ENCODE measurements around the gene EIF4EBP3. TPM values are rescaled to one million over a fixed set of nuclear protein-coding genes. Genes with fewer than 3 reads are reported as not detected.

Gene EIF4EBP3
- total RNA-seq, 1 donor from 2014 or later: 13.2 TPM

GRCh38 chr5:140545606-140546005 lies 1.9 kb upstream of the EIF4EBP3 start:
- no peaks in the 10 kb centered on the region for H3K9me3 Mint-ChIP-seq (ENCODE audit: unreplicated experiment)
- H3K27ac Mint-ChIP-seq (ENCODE audit: unreplicated experiment): no peak overlapping the region
- H3K4me1 Mint-ChIP-seq (ENCODE audit: unreplicated experiment): peaks cover 33% of the 10 kb centered on the region
- peaks cover 35% of the 10 kb centered on the region for H3K36me3 Mint-ChIP-seq (ENCODE audit: unreplicated experiment)
- no peak for DNase-seq (ENCODE audit: extremely low spot score, unreplicated experiment)
- H3K4me3 Mint-ChIP-seq (ENCODE audit: unreplicated experiment): no peak overlapping the region
- no peaks in the 10 kb centered on the region for H3K27me3 Mint-ChIP-seq (ENCODE audit: unreplicated experiment)
- TF ChIP-seq CTCF (IDR thresholded peaks at IDR 0.05): no peak

DNA sequence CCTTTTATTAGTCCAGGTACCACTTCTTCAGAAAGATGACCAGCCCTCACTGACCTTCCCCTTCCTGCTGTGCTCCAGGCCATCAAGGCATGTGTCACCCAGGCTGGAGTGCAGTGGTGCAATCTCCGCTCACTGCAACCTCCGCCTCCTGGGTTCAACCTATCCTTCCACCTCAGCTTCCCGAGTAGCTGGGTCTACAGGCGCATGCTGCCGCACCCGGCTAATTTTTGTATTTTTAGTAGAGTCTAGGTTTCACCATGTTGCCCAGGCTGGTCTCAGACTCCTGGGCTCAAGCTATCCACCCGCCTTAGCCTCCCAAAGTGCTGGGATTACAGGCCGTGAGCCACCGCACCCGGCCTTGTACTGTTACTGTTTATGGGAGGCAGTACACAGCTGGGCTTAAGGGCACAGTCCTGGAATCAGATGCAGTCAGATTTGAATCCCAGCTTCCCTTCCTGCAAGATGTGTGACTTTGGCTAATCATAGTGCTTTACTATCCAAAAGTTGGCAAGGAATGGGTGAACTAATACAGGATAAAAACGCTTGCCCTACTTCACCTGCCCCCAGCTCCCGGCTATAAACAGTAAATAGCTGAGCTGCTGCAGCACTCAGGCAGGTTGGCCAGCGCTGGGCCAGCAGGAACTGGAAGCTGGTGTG lies 483 bp upstream of the EIF4EBP3 start:
- Mint-ChIP-seq H3K27ac (ENCODE audit: unreplicated experiment) (peak overlapping the region; percentile 93), H3K36me3 (ENCODE audit: unreplicated experiment) (peaks cover 35% of the 10 kb centered on the region), H3K4me1 (ENCODE audit: unreplicated experiment) (peaks cover 33% of the 10 kb centered on the region), H3K4me3 (ENCODE audit: unreplicated experiment) (peak overlapping the region; percentile 74), H3K27me3 (ENCODE audit: unreplicated experiment) (no peaks in the 10 kb centered on the region), H3K9me3 (ENCODE audit: unreplicated experiment) (no peaks in the 10 kb centered on the region)
- DNase-seq (ENCODE audit: extremely low spot score, unreplicated experiment): no peak
- no peak for TF ChIP-seq CTCF (IDR thresholded peaks at IDR 0.05)

DNA sequence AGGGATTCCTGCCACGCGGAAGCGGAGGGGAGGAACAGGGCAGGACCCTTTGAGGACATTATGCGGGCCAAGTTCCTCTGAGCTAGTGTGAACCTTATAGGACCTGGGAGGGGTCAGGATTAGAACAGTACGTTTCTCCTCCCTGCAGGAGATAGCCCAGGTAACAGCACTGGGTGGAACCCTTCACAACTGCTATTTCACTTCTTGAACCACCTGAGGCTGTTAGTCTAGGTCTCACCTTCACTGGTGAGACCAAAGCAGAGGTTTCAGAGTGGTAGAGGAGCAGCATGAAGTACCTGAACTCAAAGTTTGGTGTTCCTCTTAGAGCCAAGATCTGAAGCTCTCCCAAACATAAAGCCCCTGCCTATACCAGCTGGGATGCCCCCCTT lies 832 bp downstream of the EIF4EBP3 start:
- Mint-ChIP-seq H3K27ac (ENCODE audit: unreplicated experiment) (peak overlapping the region; percentile 93), H3K4me1 (ENCODE audit: unreplicated experiment) (peaks cover 33% of the 10 kb centered on the region), H3K9me3 (ENCODE audit: unreplicated experiment) (no peaks in the 10 kb centered on the region), H3K4me3 (ENCODE audit: unreplicated experiment) (peak overlapping the region; percentile 74), H3K27me3 (ENCODE audit: unreplicated experiment) (no peaks in the 10 kb centered on the region), H3K36me3 (ENCODE audit: unreplicated experiment) (peaks cover 36% of the 10 kb centered on the region)
- no peak for DNase-seq (ENCODE audit: extremely low spot score, unreplicated experiment)
- no peak for TF ChIP-seq CTCF (IDR thresholded peaks at IDR 0.05)

- H3K4me3 Mint-ChIP-seq (ENCODE audit: unreplicated experiment): peak overlapping the region; percentile 74
Measured at GRCh38 chr5:140548791-140549190, 1.3 kb downstream of the EIF4EBP3 start.

More at GRCh38 chr5:140548791-140549190, 1.3 kb downstream of the EIF4EBP3 start:
- no peaks in the 10 kb centered on the region for H3K9me3 Mint-ChIP-seq (ENCODE audit: unreplicated experiment)
- no peaks in the 10 kb centered on the region for H3K27me3 Mint-ChIP-seq (ENCODE audit: unreplicated experiment)
- H3K36me3 Mint-ChIP-seq (ENCODE audit: unreplicated experiment): peaks cover 38% of the 10 kb centered on the region
- peaks cover 37% of the 10 kb centered on the region for H3K4me1 Mint-ChIP-seq (ENCODE audit: unreplicated experiment)
- TF ChIP-seq CTCF (IDR thresholded peaks at IDR 0.05): no peak
- H3K27ac Mint-ChIP-seq (ENCODE audit: unreplicated experiment): peak overlapping the region; percentile 93
- peak; percentile 54 for DNase-seq (ENCODE audit: extremely low spot score, unreplicated experiment)

Data from osteocyte (in vitro differentiated cells).